ENCODE results near the gene PCSK5.

Gene PCSK5

GRCh38 chr9:76394195-76394959 lies 503.9 kb downstream of the PCSK5 start, which contains the start of gene RFK:
Gene RFK, minus strand, starts transcription at chr9:76394426. Its CDS starts 255 bp downstream, at chr9:76394171.
- DNase-seq (ENCODE audit: low read depth, low spot score), result peak; percentile 99

GRCh38 chr9:76394960-76395252 lies 504.4 kb downstream of the PCSK5 start:
- no peak for DNase-seq (ENCODE audit: low read depth, low spot score)

- DNase-seq (ENCODE audit: low read depth, low spot score), result no peak
These were observed 504.9 kb downstream of the PCSK5 start for GRCh38 chr9:76395381-76395780.

GRCh38 chr9:76396144-76396543 lies 505.7 kb downstream of the PCSK5 start:
- DNase-seq (ENCODE audit: low read depth, low spot score), result no peak

- no peak for DNase-seq (ENCODE audit: low read depth, low spot score)
These were observed 506.1 kb downstream of the PCSK5 start for GRCh38 chr9:76396597-76396996.

- no peak for DNase-seq (ENCODE audit: low read depth, low spot score)
These were observed 509.4 kb downstream of the PCSK5 start for GRCh38 chr9:76399856-76400255.

- no peak for DNase-seq (ENCODE audit: low read depth, low spot score)
These were observed 510.1 kb downstream of the PCSK5 start for GRCh38 chr9:76400534-76401096.

GRCh38 chr9:76401176-76401575 lies 510.7 kb downstream of the PCSK5 start:
- DNase-seq (ENCODE audit: low read depth, low spot score), result no peak

GRCh38 chr9:76401580-76402354 lies 511.3 kb downstream of the PCSK5 start:
- DNase-seq (ENCODE audit: low read depth, low spot score), result no peak

GRCh38 chr9:76403352-76403751 lies 512.9 kb downstream of the PCSK5 start:
- DNase-seq (ENCODE audit: low read depth, low spot score), result peak; percentile 76

- DNase-seq (ENCODE audit: low read depth, low spot score), result no peak
These were observed 513.9 kb downstream of the PCSK5 start for GRCh38 chr9:76404401-76404800.

GRCh38 chr9:76405340-76405739 lies 514.9 kb downstream of the PCSK5 start:
- DNase-seq (ENCODE audit: low read depth, low spot score), result no peak

- no peak for DNase-seq (ENCODE audit: low read depth, low spot score)
These were observed 515.4 kb downstream of the PCSK5 start for GRCh38 chr9:76405868-76406267.

All from astrocyte of the hippocampus (primary cell).